Activated CD4-positive, alpha-beta memory T cell treated with anti-CD3 and anti-CD28 coated beads, Interleukin-2, amount 10 ng/mL, durations not matched to agents 7 days and 5 days (primary cell): ENCODE measurements around the gene CRK. TPM values are rescaled to one million over a fixed set of nuclear protein-coding genes. Genes with fewer than 3 reads are reported as not detected.
"Not testable (repeated sequence)": the region's sequence is repeated elsewhere in the genome, so short reads cannot be mapped to it uniquely, and the experiment has no call there.

Experiments
- CTCF ChIA-PET: fragments of 350-600 bp; sonication (Branson Sonifier 250); formaldehyde crosslinking; loops from one replicate; lab custom pipeline; 2021; ENCODE audit warnings: antibody characterized with exemption, inconsistent platforms; lab: Charles Lee
- POLR2A ChIA-PET: fragments of 350-600 bp; sonication (Branson Sonifier 250); formaldehyde crosslinking; loops from one replicate; lab custom pipeline; 2021; ENCODE audit warnings: antibody characterized with exemption; lab: Charles Lee
- DNase-seq: peaks from one replicate; pipeline ENCODE4 v3.0.0-alpha.2; 2020
- H3K27ac Mint-ChIP-seq: one replicate; pipeline ENCODE4 v1.8.0; 2021; ENCODE audit warnings: mild to moderate bottlenecking, mixed read lengths
- H3K27me3 Mint-ChIP-seq: one replicate; pipeline ENCODE4 v1.8.0; 2021; ENCODE audit warnings: mixed read lengths
- H3K36me3 Mint-ChIP-seq: one replicate; pipeline ENCODE4 v1.8.0; 2021; ENCODE audit warnings: low read depth, mixed read lengths
- H3K4me1 Mint-ChIP-seq: one replicate; pipeline ENCODE4 v1.8.0; 2021; ENCODE audit warnings: mixed read lengths
- H3K4me3 Mint-ChIP-seq: one replicate; pipeline ENCODE4 v1.8.0; 2021; ENCODE audit warnings: mild to moderate bottlenecking, mixed read lengths
- H3K9me3 Mint-ChIP-seq: one replicate; pipeline ENCODE4 v1.8.0; 2021; ENCODE audit warnings: mixed read lengths
- total RNA-seq, 2 experiments: library from RNA; stranded (reverse); gene quantifications; one replicate each; pipeline ENCODE4 v1.2.3, GENCODE V29; 2021

The CRK gene
- total RNA-seq, 2 experiments from 2014 or later, result 19.9 to 21.9 TPM

DNA sequence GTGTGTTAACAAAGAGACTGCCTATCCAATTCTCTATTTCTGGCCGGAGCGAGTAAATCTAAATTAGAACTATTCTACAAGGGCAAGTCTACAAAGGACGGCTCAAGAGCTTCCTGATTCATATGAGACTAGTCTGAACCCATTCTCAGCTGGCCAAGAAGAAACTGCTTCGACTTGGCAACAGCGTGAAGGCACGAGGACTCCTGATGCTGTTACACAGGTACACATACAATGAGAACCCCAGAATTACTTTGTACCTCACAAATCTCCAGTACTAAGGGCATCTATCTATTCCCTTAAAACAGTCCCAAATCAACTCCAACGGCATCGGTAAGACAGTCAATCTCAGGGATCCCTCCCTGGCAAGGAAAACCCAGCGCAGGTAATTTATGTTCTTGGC lies 1.5 kb downstream of the CRK start:
- POLR2A ChIA-PET, result no interaction called here
- DNase-seq, result no peak
- peaks cover 31% of the 10 kb centered on the region for H3K36me3 Mint-ChIP-seq
- H3K27ac Mint-ChIP-seq, result peak overlapping the region; percentile 36
- H3K27me3 Mint-ChIP-seq, result peaks cover 6% of the 10 kb centered on the region
- peak overlapping the region; percentile 88 for H3K4me3 Mint-ChIP-seq
- CTCF ChIA-PET, result no interaction called here
- H3K4me1 Mint-ChIP-seq, result peaks cover 48% of the 10 kb centered on the region
- H3K9me3 Mint-ChIP-seq, result no peaks in the 10 kb centered on the region

DNA sequence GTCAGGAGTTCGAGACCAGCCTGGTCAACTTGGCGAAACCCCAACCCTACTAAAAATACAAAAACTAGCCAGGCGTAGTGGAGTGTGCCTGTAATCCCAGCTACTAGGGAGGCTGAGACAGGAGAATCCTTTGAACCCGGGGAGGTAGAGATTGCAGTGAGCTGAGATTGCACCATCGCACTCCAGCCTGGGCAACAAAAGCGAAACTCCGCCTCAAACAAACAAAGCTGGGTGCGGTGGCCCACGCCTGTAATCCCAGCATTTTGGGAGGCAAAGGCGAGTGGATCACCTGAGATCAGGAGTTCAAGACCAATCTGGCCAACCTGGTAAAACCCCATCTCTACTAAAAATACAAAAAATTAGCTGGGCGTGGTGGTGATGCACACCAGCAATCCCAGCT lies 2.3 kb downstream of the CRK start:
- H3K9me3 Mint-ChIP-seq, DNase-seq, CTCF ChIA-PET, H3K27me3 Mint-ChIP-seq, H3K27ac Mint-ChIP-seq: not testable (repeated sequence)
- Mint-ChIP-seq H3K36me3 (peaks cover 40% of the 10 kb centered on the region), H3K4me3 (peak overlapping the region; percentile 44), H3K4me1 (peaks cover 56% of the 10 kb centered on the region)
- POLR2A ChIA-PET, result interaction anchor here (1.0 to 1.5 kb wide), 2 partner anchors 52 to 63 kb away, joined by 3 read pairs; partner anchors contain the start of gene INPP5K

DNA sequence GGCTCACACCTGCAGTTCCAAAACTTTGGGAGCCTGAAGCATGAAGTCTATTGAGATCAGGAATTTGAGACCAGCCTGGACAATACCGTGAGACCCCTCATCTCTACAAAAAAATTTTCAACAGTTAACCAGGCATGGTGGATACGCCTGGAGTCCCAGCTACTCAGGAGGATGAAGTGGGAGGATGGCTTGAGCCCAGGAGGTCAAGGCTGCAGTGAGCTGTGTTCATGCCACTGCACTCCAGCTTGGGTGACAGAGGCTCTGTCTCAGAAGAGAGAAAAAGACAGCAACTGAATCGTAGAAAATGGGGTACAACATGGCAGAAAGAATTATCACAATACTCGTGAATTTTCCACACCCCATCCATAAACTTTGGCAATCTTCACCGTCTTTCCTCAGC lies 3.2 kb downstream of the CRK start:
- ChIA-PET POLR2A (interaction anchor here (1.5 kb wide), 1 partner anchor 51 kb away, joined by 3 read pairs; no protein-coding TSS in a partner anchor), CTCF (no interaction called here)
- H3K4me3 Mint-ChIP-seq, result no peak overlapping the region
- peaks cover 60% of the 10 kb centered on the region for H3K4me1 Mint-ChIP-seq
- H3K36me3 Mint-ChIP-seq, result peaks cover 40% of the 10 kb centered on the region
- peaks cover 6% of the 10 kb centered on the region for H3K27me3 Mint-ChIP-seq
- H3K9me3 Mint-ChIP-seq, result no peaks in the 10 kb centered on the region
- no peak for DNase-seq
- H3K27ac Mint-ChIP-seq, result no peak overlapping the region

DNA sequence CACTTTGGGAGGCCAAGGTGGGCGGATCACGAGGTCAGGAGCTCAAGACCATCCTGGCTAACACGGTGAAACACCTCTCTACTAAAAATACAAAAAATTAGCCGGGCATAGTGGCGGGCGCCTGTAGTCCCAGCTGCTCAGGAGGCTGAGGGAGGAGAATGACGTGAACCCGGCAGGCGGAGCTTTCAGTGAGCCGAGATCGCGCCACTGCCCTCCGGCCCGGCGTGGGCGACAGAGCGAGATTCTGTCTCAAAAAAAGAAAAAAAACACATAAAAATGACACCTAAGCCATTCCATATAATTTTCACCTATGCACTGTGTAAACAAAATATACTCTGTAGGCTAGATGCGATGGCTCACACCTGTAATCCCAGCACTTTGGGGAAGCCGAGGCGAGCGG lies 5.8 kb downstream of the CRK start:
- H3K27me3 Mint-ChIP-seq, POLR2A ChIA-PET, H3K4me3 Mint-ChIP-seq, DNase-seq, H3K27ac Mint-ChIP-seq, H3K9me3 Mint-ChIP-seq: not testable (repeated sequence)
- peaks cover 63% of the 10 kb centered on the region for H3K4me1 Mint-ChIP-seq
- CTCF ChIA-PET, result interaction anchor here (1.5 kb wide), 1 partner anchor 16 kb away, joined by 4 read pairs; no protein-coding TSS in a partner anchor
- peaks cover 48% of the 10 kb centered on the region for H3K36me3 Mint-ChIP-seq

DNA sequence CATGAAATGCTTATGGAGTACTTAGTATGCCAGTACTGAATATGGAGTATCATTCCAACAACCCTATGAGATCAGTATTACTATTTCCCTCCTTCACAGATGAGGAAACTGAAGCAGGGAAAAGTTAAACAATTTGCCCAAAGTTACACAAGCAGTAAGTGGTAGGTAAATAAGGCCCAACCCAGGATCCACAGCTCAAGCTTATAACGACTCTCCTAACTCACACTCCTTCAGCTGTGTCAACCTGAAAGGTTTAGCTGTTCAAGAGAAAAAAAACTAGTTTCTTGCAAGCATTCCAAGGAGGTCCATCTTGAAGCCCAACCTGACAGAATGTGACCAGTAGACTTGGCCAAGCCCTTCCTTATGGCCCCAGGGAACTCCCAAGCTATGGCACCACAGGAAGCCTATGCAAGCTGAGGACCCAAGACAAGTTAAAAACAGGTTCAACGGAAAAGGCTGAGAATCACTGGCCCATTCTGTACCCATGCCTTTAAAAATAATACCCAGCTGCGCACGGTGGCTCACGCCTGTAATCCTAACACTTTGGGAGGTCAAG lies 6.5 kb downstream of the CRK start:
- Mint-ChIP-seq H3K4me1 (peaks cover 56% of the 10 kb centered on the region), H3K27ac (no peak overlapping the region)

DNA sequence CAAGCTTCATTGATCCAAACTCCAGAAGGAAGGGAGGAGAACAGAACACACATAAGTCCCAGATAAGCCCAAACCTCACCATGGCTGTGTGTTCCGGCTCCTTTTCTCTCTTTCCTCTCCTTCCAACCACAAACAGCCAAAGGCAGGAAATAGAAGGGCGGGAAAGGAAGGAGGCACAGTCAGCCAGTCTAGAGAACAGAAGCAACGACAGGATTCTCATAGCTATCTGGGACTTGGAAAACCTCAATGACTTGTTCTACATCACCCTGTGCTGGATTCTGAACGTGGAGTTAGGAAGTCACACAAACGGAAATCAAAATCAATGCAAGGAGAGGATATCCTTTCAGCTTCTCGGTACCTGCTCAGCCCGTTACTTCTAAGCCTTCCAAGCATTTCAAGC lies 9.0 kb downstream of the CRK start:
- peaks cover 26% of the 10 kb centered on the region for H3K36me3 Mint-ChIP-seq
- H3K4me3 Mint-ChIP-seq, result no peak overlapping the region
- no peaks in the 10 kb centered on the region for H3K27me3 Mint-ChIP-seq
- POLR2A ChIA-PET, result no interaction called here
- peaks cover 32% of the 10 kb centered on the region for H3K4me1 Mint-ChIP-seq
- no peak overlapping the region for H3K27ac Mint-ChIP-seq
- DNase-seq, result no peak
- no peaks in the 10 kb centered on the region for H3K9me3 Mint-ChIP-seq
- CTCF ChIA-PET, result no interaction called here

More for the DNA sequence above, 6.5 kb downstream of the CRK start:
- no peaks in the 10 kb centered on the region for H3K27me3 Mint-ChIP-seq
- no peak for DNase-seq
- ChIA-PET CTCF (interaction anchor here (1.5 to 2.5 kb wide), 2 partner anchors 15 to 67 kb away, joined by 4 to 6 read pairs; partner anchors contain the start of gene INPP5K), POLR2A (no interaction called here)
- H3K36me3 Mint-ChIP-seq, result peaks cover 43% of the 10 kb centered on the region
- H3K4me3 Mint-ChIP-seq, result no peak overlapping the region
- H3K9me3 Mint-ChIP-seq, result no peaks in the 10 kb centered on the region

DNA sequence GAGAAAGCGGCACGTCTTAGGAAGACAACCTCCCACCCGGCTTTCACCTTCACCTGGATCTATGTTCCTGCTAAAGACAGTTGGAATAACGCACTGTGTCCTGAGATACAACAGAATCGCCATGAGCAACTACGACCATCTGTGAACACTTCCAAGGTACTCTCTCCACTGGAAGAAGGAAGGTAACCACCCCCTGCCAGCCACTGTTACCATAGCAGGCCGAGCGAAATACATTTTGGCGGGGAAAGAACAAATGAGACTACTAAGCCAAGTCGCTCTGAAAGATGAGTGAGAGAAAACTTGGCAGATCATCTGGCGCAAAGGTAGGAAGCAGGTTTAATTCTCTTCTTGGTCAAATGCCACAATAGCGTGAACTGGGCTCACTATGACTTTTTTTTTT lies 9.8 kb downstream of the CRK start:
- Mint-ChIP-seq H3K27ac (peak overlapping the region; percentile 42), H3K36me3 (peaks cover 23% of the 10 kb centered on the region), H3K27me3 (no peaks in the 10 kb centered on the region), H3K4me1 (peaks cover 28% of the 10 kb centered on the region), H3K9me3 (no peaks in the 10 kb centered on the region), H3K4me3 (no peak overlapping the region)
- CTCF ChIA-PET, result no interaction called here
- DNase-seq, result no peak
- POLR2A ChIA-PET, result no interaction called here

DNA sequence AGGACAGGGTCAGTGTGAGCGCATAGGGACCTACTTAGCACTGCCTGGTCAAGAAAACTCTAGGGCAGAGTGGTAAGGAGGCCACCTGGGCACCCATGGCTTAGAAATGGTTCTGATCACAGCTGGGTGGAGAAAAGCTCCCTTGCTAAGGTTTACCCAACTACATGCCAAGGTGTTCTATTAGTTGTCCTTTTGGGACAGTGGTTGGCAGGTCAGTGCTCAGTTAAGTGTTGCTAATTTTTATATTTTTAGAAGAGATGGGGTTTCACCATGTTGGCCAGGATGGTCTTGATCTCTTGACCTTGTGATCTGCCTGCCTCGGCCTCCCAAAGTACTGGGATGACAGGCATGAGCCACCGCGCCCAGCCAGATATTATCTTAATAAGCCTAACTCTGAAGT lies 10.3 kb downstream of the CRK start:
- H3K27ac Mint-ChIP-seq, H3K9me3 Mint-ChIP-seq, DNase-seq, H3K27me3 Mint-ChIP-seq, POLR2A ChIA-PET, CTCF ChIA-PET, H3K4me3 Mint-ChIP-seq: not testable (repeated sequence)
- H3K36me3 Mint-ChIP-seq, result peaks cover 23% of the 10 kb centered on the region
- H3K4me1 Mint-ChIP-seq, result peaks cover 28% of the 10 kb centered on the region

DNA sequence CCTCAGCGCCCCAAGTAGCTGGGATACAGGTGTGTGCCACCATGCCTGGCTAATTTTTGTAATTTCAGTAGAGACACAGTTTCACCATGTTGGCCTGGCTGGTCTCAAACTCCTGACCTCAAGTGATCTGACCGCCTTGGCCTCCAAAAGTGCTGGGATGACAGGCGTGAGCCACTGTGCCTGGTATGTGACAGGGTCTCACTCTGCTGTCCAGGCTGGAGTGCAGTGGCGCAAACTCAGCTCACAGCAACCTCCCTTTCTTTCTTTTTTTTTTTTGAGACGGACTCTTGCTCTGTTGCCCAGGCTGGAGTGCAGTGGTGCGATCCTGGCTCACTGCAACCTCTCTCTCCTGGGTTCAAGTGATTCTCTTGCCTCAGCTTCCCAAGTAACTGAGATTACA lies 13.3 kb downstream of the CRK start:
- peaks cover 16% of the 10 kb centered on the region for H3K4me1 Mint-ChIP-seq
- H3K4me3 Mint-ChIP-seq, H3K27me3 Mint-ChIP-seq, DNase-seq, CTCF ChIA-PET, H3K27ac Mint-ChIP-seq, POLR2A ChIA-PET, H3K9me3 Mint-ChIP-seq: not testable (repeated sequence)
- H3K36me3 Mint-ChIP-seq, result peaks cover 15% of the 10 kb centered on the region

DNA sequence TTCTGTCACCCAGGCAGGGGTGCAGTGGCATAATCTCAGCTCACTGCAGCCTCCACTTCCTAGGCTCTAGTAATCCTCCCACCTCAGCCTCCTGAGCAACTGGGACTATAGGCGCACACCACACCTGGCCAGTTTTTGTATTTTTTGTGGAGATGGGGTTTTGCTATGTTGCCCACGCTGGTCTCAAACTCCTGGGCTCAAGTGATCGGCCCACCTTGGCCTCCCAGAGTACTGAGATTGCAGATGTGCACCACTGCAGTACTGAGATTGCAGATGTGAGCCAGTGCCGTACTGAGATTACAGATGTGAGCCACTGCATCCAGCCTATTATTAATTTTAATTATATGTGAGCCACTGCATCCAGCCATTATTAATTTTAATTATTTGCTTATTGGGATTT lies 13.8 kb downstream of the CRK start:
- CTCF ChIA-PET, result no interaction called here
- POLR2A ChIA-PET, result no interaction called here
- peaks cover 17% of the 10 kb centered on the region for H3K36me3 Mint-ChIP-seq
- no peak overlapping the region for H3K27ac Mint-ChIP-seq
- H3K9me3 Mint-ChIP-seq, result no peaks in the 10 kb centered on the region
- no peak for DNase-seq
- no peaks in the 10 kb centered on the region for H3K27me3 Mint-ChIP-seq
- H3K4me3 Mint-ChIP-seq, result no peak overlapping the region
- peaks cover 11% of the 10 kb centered on the region for H3K4me1 Mint-ChIP-seq

DNA sequence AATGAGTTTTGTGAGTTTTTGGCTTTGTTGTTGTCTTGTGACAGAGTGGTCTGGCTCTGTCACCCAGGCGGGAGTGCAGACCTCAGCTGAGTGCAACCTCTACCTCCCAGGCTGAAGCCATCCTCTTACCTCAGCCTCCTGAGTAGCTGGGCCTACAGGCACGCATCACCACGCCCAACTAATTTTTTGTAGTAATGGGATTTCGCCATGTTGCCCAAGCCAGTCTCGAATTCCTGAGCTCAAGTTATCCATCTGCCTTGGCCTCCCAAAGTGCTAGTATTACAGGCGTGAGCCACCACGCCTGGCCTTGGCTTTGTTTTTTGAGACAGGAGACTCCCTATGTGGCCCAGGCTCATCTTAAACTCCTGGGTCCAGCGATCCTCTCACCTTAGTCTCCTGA lies 15.1 kb downstream of the CRK start:
- H3K27me3 Mint-ChIP-seq, result no peaks in the 10 kb centered on the region
- no peak for DNase-seq
- ChIA-PET CTCF (interaction anchor here (1.0 kb wide), 1 partner anchor 189 kb away, joined by 3 read pairs; no protein-coding TSS in a partner anchor), POLR2A (interaction anchor here (0.6 kb wide), 1 partner anchor 118 kb away, joined by 3 read pairs; no protein-coding TSS in a partner anchor)
- H3K4me3 Mint-ChIP-seq, result no peak overlapping the region
- no peak overlapping the region for H3K27ac Mint-ChIP-seq
- H3K9me3 Mint-ChIP-seq, result no peaks in the 10 kb centered on the region
- peaks cover 22% of the 10 kb centered on the region for H3K36me3 Mint-ChIP-seq
- H3K4me1 Mint-ChIP-seq, result peaks cover 3% of the 10 kb centered on the region

DNA sequence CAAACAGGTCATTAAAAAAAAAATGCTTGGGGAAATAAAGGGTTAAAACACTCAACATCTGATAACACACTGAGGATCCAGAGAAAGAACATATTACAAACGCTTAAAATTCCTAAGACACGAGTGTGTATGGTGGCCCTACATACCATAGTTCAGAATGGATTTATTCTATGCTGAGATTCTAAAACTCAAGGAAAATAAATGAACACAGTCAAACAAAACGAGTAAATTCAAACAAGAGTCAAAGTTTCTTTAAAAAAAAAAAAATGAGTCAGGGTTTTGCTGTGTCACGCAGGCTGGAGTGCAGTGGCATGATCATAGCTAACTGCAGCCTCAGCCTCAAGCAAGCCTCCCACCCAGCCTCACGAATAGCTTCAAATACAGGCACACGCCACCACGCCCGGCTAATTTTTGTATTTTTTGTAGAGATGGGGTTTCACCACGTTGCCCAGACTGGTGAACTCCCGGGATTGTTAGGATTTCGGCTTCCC lies 17.4 kb downstream of the CRK start:
- ChIA-PET CTCF (interaction anchor here (1.4 kb wide), 1 partner anchor 13 kb away, joined by 3 read pairs; no protein-coding TSS in a partner anchor), POLR2A (no interaction called here)
- peaks cover 32% of the 10 kb centered on the region for H3K36me3 Mint-ChIP-seq
- H3K4me1 Mint-ChIP-seq, result peaks cover 4% of the 10 kb centered on the region
- H3K4me3 Mint-ChIP-seq, result no peak overlapping the region
- no peak for DNase-seq
- H3K27me3 Mint-ChIP-seq, result no peaks in the 10 kb centered on the region
- H3K9me3 Mint-ChIP-seq, result no peaks in the 10 kb centered on the region
- H3K27ac Mint-ChIP-seq, result no peak overlapping the region

DNA sequence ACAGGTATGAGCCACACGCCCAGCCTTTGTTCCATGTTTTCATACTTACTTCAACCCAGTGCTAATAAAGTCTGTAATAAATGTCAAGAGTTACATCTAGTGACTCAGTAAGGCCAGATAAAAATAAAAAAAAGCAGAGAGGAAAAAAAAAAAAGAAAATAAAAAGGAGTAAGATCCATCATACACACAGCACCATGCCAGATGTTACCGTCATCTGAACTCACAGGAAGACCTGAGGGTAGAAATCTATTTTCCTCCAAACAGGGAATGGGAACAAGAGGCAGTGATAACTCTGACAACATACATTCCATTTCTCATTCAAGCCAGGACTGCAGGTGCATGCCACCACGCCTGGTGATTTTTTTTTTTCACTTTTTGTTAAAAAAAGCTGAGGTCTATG lies 20.7 kb downstream of the CRK start:
- no peaks in the 10 kb centered on the region for H3K9me3 Mint-ChIP-seq
- POLR2A ChIA-PET, result no interaction called here
- H3K4me3 Mint-ChIP-seq, result no peak overlapping the region
- peaks cover 17% of the 10 kb centered on the region for H3K4me1 Mint-ChIP-seq
- no peak overlapping the region for H3K27ac Mint-ChIP-seq
- CTCF ChIA-PET, result interaction anchor here (0.7 to 1.0 kb wide), 2 partner anchors 14 to 377 kb away, joined by 4 read pairs; no protein-coding TSS in a partner anchor
- DNase-seq, result no peak
- H3K27me3 Mint-ChIP-seq, result no peaks in the 10 kb centered on the region
- H3K36me3 Mint-ChIP-seq, result peaks cover 50% of the 10 kb centered on the region
